ENCODE results near the gene RHOBTB3.

RHOBTB3 gene

DNA sequence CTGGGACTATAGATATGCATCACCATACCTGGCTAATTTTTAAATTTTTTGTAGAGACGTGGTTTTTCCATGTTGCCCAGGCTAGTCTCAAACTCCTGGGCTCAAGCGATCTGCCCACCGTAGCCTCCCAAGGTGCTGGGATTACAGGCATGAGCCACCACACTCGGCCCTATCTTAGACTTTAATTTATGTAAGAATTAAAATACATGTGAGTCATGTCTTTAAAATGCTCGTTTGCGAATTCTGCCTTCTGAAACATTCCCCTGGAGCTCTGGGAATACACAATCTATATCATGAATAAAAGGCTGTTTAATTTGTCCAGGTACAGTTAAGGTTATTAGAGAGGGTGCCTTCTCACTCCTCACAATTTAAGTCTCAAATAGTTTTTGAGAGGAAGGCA is 32.8 kb downstream of the RHOBTB3 start:
- no peak for DNase-seq (ENCODE audit: low read depth)

- no peak for DNase-seq (ENCODE audit: low read depth)
These were observed 37.6 kb downstream of the RHOBTB3 start for GRCh38 chr5:95768731-95769130.

DNA sequence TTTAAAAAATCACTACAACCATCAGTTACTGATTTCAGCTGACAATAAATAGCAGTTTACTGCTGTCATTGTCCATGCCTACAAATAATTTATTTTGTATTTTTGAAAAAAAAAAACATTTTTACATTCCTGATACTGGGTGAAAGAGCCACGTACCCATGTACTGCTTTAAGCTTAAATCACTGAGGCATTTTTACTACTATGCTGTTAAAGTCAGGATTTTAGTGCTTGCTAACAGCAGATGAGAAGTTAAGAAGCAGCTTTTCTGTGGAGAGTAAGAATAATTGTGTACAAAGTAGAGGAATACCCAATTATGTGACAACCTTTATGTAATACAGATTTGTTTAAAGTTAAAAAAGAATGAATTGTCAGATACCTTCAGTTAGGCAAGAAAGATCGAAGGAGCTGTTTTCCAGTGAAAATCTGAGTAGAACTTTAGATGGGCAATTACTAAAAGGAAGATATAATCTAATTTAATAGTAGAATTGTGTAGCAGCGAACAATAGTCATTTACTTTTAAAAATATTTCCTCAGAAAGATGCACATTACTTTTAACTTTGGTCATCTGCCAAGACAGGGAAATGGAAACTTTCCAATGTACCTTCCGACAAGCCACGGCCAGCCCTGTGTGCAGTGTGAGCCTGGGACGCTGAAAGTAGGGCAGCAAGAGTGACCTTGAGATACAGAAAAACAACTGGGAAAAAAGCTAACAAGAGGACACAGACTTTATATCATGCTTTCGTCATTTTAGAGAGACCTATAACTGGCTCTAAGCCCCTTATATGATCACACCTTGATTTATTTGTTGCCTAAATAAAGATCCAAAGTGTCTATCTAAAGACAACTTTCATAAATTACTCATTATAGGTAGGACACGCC is 39.9 kb downstream of the RHOBTB3 start:
- no peak for DNase-seq (ENCODE audit: low read depth)

- DNase-seq (ENCODE audit: low read depth), result no peak
These were observed 40.8 kb downstream of the RHOBTB3 start for GRCh38 chr5:95771892-95772291.

DNA sequence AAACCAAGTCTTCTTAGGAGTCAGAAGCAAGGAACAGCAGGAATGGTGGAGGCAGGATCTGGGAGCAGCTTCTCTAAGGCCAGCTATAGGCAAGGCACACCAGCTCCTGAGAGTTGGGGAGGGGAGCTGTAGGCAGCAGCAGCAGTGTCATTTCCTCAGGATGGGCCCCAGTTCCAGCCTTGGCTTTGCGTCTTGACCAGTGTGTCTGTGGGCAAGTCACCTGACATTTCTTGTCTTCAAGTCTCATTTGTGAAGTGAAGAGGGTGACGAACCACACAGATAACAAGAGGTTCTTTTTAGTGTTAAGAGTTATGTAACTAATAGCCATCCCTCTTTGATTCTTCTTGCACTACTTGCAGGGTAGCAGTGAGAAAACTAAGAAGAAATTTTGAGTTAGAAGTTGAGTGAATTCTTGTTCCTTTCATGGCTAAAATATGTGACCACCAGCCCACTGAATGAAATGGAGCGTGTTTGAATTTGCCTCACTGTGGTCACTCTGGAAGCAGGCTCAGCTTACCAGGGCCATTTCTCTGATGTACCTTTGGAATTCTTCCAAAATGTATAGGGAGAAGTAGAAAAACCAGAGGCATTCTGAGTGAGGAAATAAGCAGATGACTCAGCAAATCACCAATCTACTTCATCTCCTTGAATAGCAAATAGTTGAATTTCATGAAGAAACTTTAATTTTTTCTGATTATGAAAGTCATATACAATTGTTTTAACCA is 42.4 kb downstream of the RHOBTB3 start:
- no peak for DNase-seq (ENCODE audit: low read depth)

DNA sequence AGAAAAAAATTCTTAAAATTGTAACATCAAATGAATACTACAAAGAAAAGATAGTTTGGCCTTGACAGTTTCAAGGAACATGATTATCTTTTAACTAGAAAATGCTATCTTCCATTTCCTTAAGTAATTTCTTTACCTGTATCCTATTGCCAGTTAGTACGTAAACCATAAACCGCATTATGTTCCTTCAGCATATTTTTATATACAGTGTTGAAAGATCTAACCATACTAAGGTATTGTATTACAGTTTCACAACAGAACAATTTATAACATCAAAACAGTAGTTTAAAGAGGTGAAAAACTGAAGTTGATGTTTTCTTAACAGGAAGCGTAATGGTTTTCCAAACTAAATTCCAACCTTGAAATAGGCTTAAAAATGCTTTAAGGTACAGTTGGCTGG is 46.3 kb downstream of the RHOBTB3 start:
- DNase-seq (ENCODE audit: low read depth), result no peak

- no peak for DNase-seq (ENCODE audit: low read depth)
These were observed 47.7 kb downstream of the RHOBTB3 start for GRCh38 chr5:95778713-95779436.

DNA sequence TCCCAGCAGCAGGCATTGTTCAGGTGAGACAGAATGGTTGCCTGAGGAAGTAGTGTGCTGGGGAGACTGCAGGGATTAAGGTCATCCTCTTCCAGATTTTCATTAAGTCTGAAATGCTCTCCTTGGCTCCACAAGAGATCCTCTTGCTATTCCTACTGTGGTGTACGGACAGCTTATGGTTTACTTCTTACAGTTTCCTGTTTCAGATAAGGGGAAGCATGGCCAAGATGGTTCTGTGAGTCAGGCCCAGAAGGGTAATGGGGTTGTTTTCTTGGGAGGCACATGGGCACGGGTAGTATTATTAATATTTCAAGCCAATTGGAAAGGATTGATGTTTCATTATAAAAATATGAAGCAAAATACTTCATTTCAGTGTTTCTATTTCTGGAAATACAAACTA is 48.5 kb downstream of the RHOBTB3 start:
- no peak for DNase-seq (ENCODE audit: low read depth)

DNA sequence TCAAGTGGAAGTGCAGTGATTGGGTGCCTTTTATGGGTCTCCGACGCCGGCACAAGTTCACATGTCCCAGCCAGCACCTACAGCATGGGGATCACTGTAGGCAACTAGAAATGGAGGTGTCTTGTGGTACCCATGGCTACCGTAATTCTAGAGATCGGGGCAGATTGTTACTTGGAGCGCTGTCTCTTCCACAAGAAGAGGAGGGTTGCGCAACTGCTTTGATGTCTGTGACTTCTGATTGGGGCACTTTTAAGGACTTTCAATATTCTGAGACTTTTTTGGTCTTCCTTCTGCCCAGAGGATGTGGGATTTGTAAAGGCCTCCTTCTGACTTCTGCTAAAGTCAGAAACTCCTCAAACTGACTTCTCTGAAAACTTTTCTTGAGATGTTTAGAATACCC is 49.5 kb downstream of the RHOBTB3 start:
- DNase-seq (ENCODE audit: low read depth), result no peak

GRCh38 chr5:95781101-95781583 is 50.0 kb downstream of the RHOBTB3 start:
- peak; percentile 44 for DNase-seq (ENCODE audit: low read depth)

GRCh38 chr5:95782181-95782580 is 51.0 kb downstream of the RHOBTB3 start:
- no peak for DNase-seq (ENCODE audit: low read depth)

DNA sequence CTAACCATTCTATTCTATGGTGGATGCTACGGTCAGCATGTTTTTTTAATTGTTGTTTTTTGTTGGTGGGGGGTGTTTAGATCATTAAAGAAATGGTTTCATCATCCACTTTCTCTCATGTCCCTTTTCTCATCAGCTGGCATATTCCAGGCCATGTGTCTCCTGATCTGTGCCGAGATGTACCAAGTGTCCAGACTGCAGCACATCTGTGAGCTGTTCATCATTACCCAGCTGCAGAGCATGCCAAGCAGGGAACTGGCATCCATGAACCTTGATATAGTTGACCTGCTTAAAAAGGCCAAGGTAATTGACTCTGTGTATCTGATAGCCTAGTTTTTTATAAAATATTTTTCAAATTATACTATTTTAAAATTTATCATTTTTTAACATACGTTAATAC is 52.5 kb downstream of the RHOBTB3 start:
- DNase-seq (ENCODE audit: low read depth), result no peak

GRCh38 chr5:95784514-95785302 is 53.6 kb downstream of the RHOBTB3 start:
- DNase-seq (ENCODE audit: low read depth), result no peak

GRCh38 chr5:95786821-95787418 is 55.8 kb downstream of the RHOBTB3 start:
- no peak for DNase-seq (ENCODE audit: low read depth)

DNA sequence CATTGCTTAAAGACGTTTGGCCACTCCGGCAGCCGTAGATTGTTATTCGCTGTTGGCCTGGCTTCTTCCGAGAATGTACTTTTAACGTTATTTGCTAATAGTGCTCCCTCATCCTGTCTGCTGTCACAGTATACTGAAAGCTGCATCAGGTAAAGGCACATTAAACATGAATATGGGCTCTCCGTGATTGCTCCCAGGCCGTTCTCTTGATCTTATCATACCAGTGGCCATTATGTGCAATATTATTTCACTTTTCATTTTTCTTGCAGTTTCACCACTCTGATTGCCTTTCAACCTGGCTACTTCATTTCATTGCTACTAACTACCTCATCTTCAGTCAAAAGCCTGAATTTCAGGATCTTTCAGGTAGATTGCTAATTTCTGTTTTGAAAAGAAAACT is 57.4 kb downstream of the RHOBTB3 start:
- no peak for DNase-seq (ENCODE audit: low read depth)

GRCh38 chr5:95791751-95792150 is 60.6 kb downstream of the RHOBTB3 start:
- DNase-seq (ENCODE audit: low read depth), result no peak

DNA sequence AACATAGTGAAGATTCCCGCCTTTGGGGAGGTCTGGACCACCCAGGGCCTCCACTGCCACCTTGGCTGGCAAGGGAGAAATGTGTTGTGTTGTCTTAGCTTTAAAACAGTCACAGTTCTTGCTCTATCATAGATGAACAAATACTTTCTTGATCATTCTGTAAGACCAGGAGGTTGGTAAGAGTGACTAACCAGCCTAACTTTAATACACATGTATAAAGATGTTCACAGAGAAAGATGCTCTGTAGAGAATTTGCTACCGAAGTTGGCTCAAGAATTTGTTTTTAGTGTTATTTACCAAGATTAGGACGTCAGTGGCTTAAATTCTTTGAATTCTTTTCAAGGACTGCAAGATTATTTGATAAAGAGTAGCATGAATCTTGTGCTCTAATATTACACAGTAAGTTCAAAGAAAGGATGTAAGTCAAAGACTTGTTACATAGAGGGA is 63.0 kb downstream of the RHOBTB3 start:
- DNase-seq (ENCODE audit: low read depth), result no peak

- no peak for DNase-seq (ENCODE audit: low read depth)
These were observed 66.2 kb downstream of the RHOBTB3 start for GRCh38 chr5:95797301-95797700.

DNA sequence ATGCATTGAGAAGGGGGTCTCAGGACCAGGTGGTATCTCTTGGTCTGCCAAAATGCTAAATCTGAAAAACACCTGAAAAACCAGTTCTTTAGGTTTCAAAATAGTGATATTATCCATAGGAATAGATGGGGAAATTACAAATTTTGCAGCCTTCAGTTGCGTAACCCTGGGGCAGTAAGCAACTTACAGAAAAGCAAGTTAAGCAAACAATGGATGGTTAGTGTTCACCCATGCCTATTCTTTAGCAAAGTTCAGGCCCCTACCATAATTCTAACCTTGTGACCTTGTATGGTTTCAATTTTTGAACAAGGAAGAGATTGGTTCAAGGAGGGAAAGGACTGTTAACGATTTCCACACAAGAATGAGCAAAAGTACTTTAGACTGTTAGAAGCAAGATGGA is 66.9 kb downstream of the RHOBTB3 start:
- no peak for DNase-seq (ENCODE audit: low read depth)

DNA sequence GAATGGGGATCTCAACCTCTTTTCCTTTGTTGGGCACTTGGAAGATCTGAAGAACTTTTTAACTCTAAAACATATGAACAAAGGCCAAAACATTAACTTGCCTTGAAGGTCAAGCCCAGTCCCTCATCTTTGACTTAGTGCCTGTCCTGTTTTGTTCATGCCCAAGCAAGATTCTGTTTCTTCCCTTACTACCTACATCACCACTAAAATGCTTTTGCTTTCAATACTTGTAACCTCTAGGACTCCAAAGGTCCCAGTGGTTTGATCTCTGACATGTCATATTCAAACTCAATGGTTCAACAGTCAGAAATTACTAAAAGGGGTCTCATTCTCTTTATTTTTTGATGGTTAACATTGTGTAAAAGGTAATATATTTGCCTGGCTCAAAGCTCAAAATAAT is 67.4 kb downstream of the RHOBTB3 start:
- DNase-seq (ENCODE audit: low read depth), result no peak

DNA sequence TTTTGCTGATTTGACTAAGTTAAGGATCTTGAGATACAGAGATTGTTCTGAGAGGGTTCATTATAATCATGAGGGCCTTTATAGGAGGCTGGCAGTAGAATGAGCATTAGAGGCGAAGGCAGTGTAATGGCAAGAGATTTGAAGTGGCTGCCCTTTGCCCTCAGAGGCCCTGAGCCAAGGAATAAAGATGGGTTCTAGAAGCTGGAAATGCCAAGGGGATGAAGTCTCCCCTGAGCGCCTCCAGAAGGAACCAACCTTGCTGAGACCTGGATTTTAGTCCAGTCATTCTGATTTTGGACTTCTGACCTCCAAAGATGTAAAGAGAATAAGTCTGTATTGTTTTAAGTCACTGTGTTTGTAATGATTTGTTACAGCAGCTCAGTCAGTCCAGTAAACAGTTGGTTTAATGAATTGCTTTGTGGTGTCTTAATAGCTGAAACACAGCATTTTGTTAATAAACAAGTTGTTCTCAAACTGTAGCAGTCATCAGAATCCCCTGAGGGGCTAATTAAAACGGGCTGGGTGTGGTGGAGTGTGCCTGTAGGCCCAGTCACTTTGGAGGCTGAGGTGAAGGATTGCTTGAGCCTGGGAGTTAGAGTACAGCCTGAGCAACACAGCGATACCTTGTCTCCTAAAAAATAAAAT is 68.2 kb downstream of the RHOBTB3 start:
- DNase-seq (ENCODE audit: low read depth), result no peak

All from stimulated activated CD8-positive, alpha-beta memory T cell treated with anti-CD3 and anti-CD28 coated beads, Interleukin-7, amount 100 ng/mL, for 24 hours (primary cell).